LNCaP clone FGC (cell line): ENCODE measurements around the gene ZC3H7A.
A peak's percentile ranks its signal among the peaks of the same experiment; 100 is the strongest.

ENCODE experiments used
- DNase-seq: peaks from one replicate; pipeline ENCODE4 v3.0.0-alpha.2; 2011; ENCODE audit warnings: low read depth
- H3K4me3 ChIP-seq: 2 replicates; pipeline ENCODE4 v1.5.1; 2011; ENCODE audit warnings: mild to moderate bottlenecking, low read depth, low read length, control low read depth
- CTCF ChIP-seq: IDR thresholded peaks from 2 replicates; pipeline ENCODE4 v1.5.1; 2012; ENCODE audit warnings: mild to moderate bottlenecking; ENCODE audit not compliant: control insufficient read depth, insufficient read depth; ENCODE audit errors: extremely low read depth

ZC3H7A gene

GRCh38 chr16:11797166-11797956, at the start of gene ZC3H7A:
TSS of gene ZC3H7A (minus strand) at chr16:11797258. CDS start at chr16:11782354, 14,904 bp downstream.
- peak; percentile 89 for DNase-seq
- peak; percentile 88 for TF ChIP-seq CTCF
- peak within 1 kb of the TSS; percentile 91 for H3K4me3 ChIP-seq

- H3K4me3 ChIP-seq: no peak overlapping the region
- no peak for TF ChIP-seq CTCF
- no peak for DNase-seq
Observed at GRCh38 chr16:11844499-11844898, 47.4 kb upstream of the ZC3H7A start.

- DNase-seq: no peak
- no peak overlapping the region for H3K4me3 ChIP-seq
- no peak for TF ChIP-seq CTCF
Observed at GRCh38 chr16:11843861-11844260, 46.8 kb upstream of the ZC3H7A start.

- DNase-seq: no peak
- no peak overlapping the region for H3K4me3 ChIP-seq
- no peak for TF ChIP-seq CTCF
Observed at GRCh38 chr16:11843206-11843605, 46.1 kb upstream of the ZC3H7A start.

- no peak for DNase-seq
- TF ChIP-seq CTCF: no peak
- H3K4me3 ChIP-seq: no peak overlapping the region
Observed at GRCh38 chr16:11841026-11841425, 44.0 kb upstream of the ZC3H7A start.

- no peak overlapping the region for H3K4me3 ChIP-seq
- no peak for TF ChIP-seq CTCF
- DNase-seq: no peak
Observed at GRCh38 chr16:11836650-11837244, 39.7 kb upstream of the ZC3H7A start.
